Measurements from ENCODE around the gene LRRC43.

The LRRC43 gene

DNA sequence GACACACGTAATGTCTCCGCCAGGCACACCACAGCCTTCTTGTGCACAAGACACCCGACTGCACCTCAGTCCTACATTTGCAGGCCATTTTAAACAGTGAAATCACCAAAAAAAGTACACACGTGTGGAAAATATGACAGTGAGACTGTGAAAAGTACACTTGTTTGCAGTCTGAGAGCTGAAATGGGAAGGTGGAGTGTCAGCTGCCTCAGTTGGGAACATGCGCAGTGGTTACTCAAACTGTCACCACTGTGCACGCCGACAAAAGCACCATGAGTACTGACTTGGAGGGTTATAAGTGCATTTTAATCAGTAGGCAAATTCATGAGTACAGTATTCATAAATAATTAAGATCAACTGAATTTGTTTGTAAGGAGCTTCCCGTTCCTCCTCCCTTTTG lies 67.6 kb downstream of the LRRC43 start:
- no peak overlapping the region for H3K4me3 ChIP-seq (ENCODE audit: low read depth, low read length)
- TF ChIP-seq, protein P1, sequence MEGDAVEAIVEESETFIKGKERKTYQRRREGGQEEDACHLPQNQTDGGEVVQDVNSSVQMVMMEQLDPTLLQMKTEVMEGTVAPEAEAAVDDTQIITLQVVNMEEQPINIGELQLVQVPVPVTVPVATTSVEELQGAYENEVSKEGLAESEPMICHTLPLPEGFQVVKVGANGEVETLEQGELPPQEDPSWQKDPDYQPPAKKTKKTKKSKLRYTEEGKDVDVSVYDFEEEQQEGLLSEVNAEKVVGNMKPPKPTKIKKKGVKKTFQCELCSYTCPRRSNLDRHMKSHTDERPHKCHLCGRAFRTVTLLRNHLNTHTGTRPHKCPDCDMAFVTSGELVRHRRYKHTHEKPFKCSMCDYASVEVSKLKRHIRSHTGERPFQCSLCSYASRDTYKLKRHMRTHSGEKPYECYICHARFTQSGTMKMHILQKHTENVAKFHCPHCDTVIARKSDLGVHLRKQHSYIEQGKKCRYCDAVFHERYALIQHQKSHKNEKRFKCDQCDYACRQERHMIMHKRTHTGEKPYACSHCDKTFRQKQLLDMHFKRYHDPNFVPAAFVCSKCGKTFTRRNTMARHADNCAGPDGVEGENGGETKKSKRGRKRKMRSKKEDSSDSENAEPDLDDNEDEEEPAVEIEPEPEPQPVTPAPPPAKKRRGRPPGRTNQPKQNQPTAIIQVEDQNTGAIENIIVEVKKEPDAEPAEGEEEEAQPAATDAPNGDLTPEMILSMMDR (IDR thresholded peaks at IDR 0.05; ENCODE audit: low read depth, low read length), result no peak
- DNase-seq (ENCODE audit: low read depth), result no peak
